Gastrocnemius medialis (tissue), 4 donors: ENCODE data around the gene DDX51.

ENCODE experiments used
- CTCF ChIP-seq, 5 experiments: fragments of 450-650 bp in 3 of 5; fragments of 200-600 bp in 2 of 5; sonication (generic) in 2 of 5; IDR thresholded peaks in 4 of 5; conservative IDR thresholded peaks in 1 of 5; 1 replicate in 4 of 5; 2 replicates in 1 of 5; pipeline ENCODE4 v1.5.1; 2016 to 2019; ENCODE audit warnings: antibody characterized with exemption in 5 of 5, mild to moderate bottlenecking in 3 of 5, moderate library complexity in 3 of 5
- POLR2A ChIP-seq, 2 donors: fragments of 450-650 bp; IDR thresholded peaks; one replicate each; pipeline ENCODE4 v1.6.1; 2017; ENCODE audit warnings: antibody characterized with exemption in 2 of 2, mild to moderate bottlenecking in 2 of 2, moderate library complexity in 2 of 2

- TF ChIP-seq CTCF (IDR thresholded peaks at IDR 0.05 in 4 of 5, conservative IDR thresholded peaks at IDR 0.05 in 1 of 5) (no peak), POLR2A (IDR thresholded peaks at IDR 0.05) (no peak)
These were observed 28.6 kb downstream of the DDX51 start for GRCh38 chr12:132115500-132115899.
